ENCODE results near the gene FCHSD1.

DNA sequence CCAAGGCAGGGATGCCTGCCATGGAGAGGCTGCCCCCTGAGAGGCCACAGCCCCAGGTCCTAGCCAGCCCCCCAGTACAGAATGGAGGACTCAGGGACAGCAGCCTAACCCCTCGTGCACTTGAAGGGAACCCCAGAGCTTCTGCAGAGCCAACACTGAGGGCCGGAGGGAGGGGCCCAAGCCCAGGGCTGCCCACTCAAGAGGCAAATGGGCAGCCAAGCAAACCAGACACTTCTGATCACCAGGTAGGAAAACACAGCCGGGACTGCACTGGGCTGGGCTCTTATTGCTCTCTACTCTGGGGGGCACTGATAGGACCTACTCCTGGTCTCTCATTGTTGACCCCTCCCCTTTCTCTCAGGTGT lies 11.2 kb downstream of the FCHSD1 start:
- TF ChIP-seq EGR1 (IDR thresholded peaks at IDR 0.05; ENCODE audit: borderline replicate concordance in 1 of 2, low read depth in 2 of 2, low read length in 2 of 2) (no peak), NRF1 (conservative IDR thresholded peaks at IDR 0.05; ENCODE audit: low read depth, low read length) (no peak), HCFC1 (IDR thresholded peaks at IDR 0.05; ENCODE audit: low read length) (no peak), BHLHE40 (IDR thresholded peaks at IDR 0.05; ENCODE audit: borderline replicate concordance in 1 of 2, low read depth in 2 of 2, low read length in 1 of 2) (no peak), SUZ12 (IDR thresholded peaks at IDR 0.05; ENCODE audit: unreplicated experiment) (no peak), NR2C2 (IDR thresholded peaks at IDR 0.05; ENCODE audit: borderline replicate concordance, control insufficient read depth, insufficient read length, low read depth) (no peak), POU2F2 (IDR thresholded peaks at IDR 0.05; ENCODE audit: borderline replicate concordance, low read depth, low read length) (no peak), CBFB (IDR thresholded peaks at IDR 0.05; ENCODE audit: low read depth) (no peak)
- TF ChIP-seq, protein P1, sequence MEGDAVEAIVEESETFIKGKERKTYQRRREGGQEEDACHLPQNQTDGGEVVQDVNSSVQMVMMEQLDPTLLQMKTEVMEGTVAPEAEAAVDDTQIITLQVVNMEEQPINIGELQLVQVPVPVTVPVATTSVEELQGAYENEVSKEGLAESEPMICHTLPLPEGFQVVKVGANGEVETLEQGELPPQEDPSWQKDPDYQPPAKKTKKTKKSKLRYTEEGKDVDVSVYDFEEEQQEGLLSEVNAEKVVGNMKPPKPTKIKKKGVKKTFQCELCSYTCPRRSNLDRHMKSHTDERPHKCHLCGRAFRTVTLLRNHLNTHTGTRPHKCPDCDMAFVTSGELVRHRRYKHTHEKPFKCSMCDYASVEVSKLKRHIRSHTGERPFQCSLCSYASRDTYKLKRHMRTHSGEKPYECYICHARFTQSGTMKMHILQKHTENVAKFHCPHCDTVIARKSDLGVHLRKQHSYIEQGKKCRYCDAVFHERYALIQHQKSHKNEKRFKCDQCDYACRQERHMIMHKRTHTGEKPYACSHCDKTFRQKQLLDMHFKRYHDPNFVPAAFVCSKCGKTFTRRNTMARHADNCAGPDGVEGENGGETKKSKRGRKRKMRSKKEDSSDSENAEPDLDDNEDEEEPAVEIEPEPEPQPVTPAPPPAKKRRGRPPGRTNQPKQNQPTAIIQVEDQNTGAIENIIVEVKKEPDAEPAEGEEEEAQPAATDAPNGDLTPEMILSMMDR (IDR thresholded peaks at IDR 0.05 in 2 of 3, conservative IDR thresholded peaks at IDR 0.05 in 1 of 3; ENCODE audit: control insufficient read depth in 2 of 3, extremely low read depth in 1 of 3, insufficient read depth in 1 of 3, low read depth in 3 of 3, low read length in 3 of 3): no peak
- TF ChIP-seq, protein P2, sequence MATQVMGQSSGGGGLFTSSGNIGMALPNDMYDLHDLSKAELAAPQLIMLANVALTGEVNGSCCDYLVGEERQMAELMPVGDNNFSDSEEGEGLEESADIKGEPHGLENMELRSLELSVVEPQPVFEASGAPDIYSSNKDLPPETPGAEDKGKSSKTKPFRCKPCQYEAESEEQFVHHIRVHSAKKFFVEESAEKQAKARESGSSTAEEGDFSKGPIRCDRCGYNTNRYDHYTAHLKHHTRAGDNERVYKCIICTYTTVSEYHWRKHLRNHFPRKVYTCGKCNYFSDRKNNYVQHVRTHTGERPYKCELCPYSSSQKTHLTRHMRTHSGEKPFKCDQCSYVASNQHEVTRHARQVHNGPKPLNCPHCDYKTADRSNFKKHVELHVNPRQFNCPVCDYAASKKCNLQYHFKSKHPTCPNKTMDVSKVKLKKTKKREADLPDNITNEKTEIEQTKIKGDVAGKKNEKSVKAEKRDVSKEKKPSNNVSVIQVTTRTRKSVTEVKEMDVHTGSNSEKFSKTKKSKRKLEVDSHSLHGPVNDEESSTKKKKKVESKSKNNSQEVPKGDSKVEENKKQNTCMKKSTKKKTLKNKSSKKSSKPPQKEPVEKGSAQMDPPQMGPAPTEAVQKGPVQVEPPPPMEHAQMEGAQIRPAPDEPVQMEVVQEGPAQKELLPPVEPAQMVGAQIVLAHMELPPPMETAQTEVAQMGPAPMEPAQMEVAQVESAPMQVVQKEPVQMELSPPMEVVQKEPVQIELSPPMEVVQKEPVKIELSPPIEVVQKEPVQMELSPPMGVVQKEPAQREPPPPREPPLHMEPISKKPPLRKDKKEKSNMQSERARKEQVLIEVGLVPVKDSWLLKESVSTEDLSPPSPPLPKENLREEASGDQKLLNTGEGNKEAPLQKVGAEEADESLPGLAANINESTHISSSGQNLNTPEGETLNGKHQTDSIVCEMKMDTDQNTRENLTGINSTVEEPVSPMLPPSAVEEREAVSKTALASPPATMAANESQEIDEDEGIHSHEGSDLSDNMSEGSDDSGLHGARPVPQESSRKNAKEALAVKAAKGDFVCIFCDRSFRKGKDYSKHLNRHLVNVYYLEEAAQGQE (IDR thresholded peaks at IDR 0.05; ENCODE audit: low read depth, low read length): no peak
